Astrocyte of the cerebellum (primary cell): ENCODE measurements around the gene CD276.
"Not testable (repeated sequence)": the region's sequence is repeated elsewhere in the genome, so short reads cannot be mapped to it uniquely, and the experiment has no call there.

Experiments used
- DNase-seq: peaks from one replicate; pipeline ENCODE4 v3.0.0-alpha.2; 2011; ENCODE audit warnings: low read depth
- H3K4me3 ChIP-seq: 2 replicates; pipeline ENCODE4 v1.5.1; 2011; ENCODE audit warnings: mild to moderate bottlenecking, low read depth, low read length, moderate library complexity
- CTCF ChIP-seq: IDR thresholded peaks from 2 replicates; pipeline ENCODE4 v1.5.1; 2012; ENCODE audit warnings: low read length, low read depth, moderate library complexity, mild to moderate bottlenecking; ENCODE audit errors: missing control alignments
- in situ Hi-C: cut with HindIII; loops from 2 replicates; pipeline ENCODE4 v1.10.0; 2017; ENCODE audit warnings: low sequenced_read_pairs

Gene CD276

GRCh38 chr15:73683777-73684580, at the start of gene CD276:
CD276 (plus strand) TSS chr15:73684383; CDS start chr15:73699640, 15,257 bp downstream.
- in situ Hi-C loops, result loop anchor here (5.0 kb wide), 1 partner anchor 52 kb away; the partner anchor contains the start of gene NPTN
- H3K4me3 ChIP-seq, result peak within 1 kb of the TSS; percentile 84
- TF ChIP-seq CTCF, result no peak
- no peak for DNase-seq

- TF ChIP-seq CTCF, result no peak
- in situ Hi-C loops, result no loop called here
- H3K4me3 ChIP-seq, result no peak overlapping the region
- no peak for DNase-seq
Measured at GRCh38 chr15:73637527-73637926, 46.7 kb upstream of the CD276 start.

GRCh38 chr15:73639464-73639863, 44.7 kb upstream of the CD276 start:
- H3K4me3 ChIP-seq, DNase-seq, in situ Hi-C loops: not testable (repeated sequence)

GRCh38 chr15:73647259-73648013, 36.7 kb upstream of the CD276 start:
- TF ChIP-seq CTCF, result no peak
- H3K4me3 ChIP-seq, result no peak overlapping the region
- in situ Hi-C loops, result no loop called here
- DNase-seq, result no peak

GRCh38 chr15:73648014-73648295, 36.2 kb upstream of the CD276 start:
- no peak overlapping the region for H3K4me3 ChIP-seq
- no peak for DNase-seq
- TF ChIP-seq CTCF, result no peak
- in situ Hi-C loops, result no loop called here

- no peak for TF ChIP-seq CTCF
- no peak for DNase-seq
- in situ Hi-C loops, result no loop called here
- H3K4me3 ChIP-seq, result no peak overlapping the region
Measured at GRCh38 chr15:73650416-73651126, 33.6 kb upstream of the CD276 start.
